ENCODE results near the gene CLCN6. TPM values are rescaled to one million over a fixed set of nuclear protein-coding genes. Genes with fewer than 3 reads are reported as not detected.

CLCN6 gene
- total RNA-seq, 1 donor from 2014 or later, result 42.9 TPM

DNA sequence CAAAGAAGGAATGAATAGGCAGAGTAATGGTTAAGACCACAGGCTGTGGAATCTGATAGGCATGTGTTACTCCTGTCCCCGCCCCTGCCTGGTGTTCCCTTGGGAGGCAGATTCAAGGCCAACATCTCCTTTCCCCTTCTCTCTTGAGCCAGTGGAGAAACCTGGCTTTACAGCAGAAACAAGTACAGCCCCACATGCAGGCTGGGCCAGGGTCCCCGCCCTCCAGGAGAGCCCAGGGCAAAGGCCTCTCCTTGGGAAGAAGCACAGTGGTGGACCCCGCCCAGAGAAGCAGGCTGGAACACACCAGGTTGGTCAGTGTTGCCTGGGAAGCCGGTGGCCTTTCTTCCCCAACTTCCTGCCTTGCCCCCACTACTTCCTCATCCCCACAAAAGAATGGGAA, 37.2 kb upstream of the CLCN6 start:
- Mint-ChIP-seq H3K4me3 (ENCODE audit: unreplicated experiment) (no peak overlapping the region), H3K27me3 (ENCODE audit: unreplicated experiment) (peaks cover 13% of the 10 kb centered on the region), H3K36me3 (ENCODE audit: low read depth, unreplicated experiment) (no peaks in the 10 kb centered on the region), H3K4me1 (ENCODE audit: unreplicated experiment) (no peaks in the 10 kb centered on the region), H3K27ac (ENCODE audit: unreplicated experiment) (no peak overlapping the region), H3K9me3 (ENCODE audit: unreplicated experiment) (no peaks in the 10 kb centered on the region)
- TF ChIP-seq, protein P1, sequence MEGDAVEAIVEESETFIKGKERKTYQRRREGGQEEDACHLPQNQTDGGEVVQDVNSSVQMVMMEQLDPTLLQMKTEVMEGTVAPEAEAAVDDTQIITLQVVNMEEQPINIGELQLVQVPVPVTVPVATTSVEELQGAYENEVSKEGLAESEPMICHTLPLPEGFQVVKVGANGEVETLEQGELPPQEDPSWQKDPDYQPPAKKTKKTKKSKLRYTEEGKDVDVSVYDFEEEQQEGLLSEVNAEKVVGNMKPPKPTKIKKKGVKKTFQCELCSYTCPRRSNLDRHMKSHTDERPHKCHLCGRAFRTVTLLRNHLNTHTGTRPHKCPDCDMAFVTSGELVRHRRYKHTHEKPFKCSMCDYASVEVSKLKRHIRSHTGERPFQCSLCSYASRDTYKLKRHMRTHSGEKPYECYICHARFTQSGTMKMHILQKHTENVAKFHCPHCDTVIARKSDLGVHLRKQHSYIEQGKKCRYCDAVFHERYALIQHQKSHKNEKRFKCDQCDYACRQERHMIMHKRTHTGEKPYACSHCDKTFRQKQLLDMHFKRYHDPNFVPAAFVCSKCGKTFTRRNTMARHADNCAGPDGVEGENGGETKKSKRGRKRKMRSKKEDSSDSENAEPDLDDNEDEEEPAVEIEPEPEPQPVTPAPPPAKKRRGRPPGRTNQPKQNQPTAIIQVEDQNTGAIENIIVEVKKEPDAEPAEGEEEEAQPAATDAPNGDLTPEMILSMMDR (IDR thresholded peaks at IDR 0.05; ENCODE audit: unreplicated experiment), result no peak
- no peak for DNase-seq (ENCODE audit: low spot score)

DNA sequence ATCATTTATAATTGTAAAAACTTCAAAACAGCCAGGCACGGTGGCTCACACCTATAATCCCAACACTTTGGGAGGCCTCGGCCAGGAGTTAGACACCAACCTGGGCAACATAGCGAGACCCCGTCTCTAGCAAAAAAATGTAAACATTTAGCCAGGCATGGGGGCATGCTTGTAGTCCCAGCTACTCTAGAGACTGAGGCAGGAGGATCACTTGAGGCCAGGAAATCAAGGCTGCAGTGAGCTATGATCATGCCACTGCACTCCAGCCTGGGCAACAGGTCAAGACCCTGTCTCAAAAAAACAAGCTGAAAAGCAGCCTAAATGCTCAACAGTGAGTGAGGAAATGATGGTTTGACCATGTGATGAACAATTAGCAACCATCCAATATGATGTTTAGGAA, 36.7 kb upstream of the CLCN6 start:
- no peaks in the 10 kb centered on the region for H3K4me1 Mint-ChIP-seq (ENCODE audit: unreplicated experiment)
- H3K4me3 Mint-ChIP-seq (ENCODE audit: unreplicated experiment), result no peak overlapping the region
- no peak overlapping the region for H3K27ac Mint-ChIP-seq (ENCODE audit: unreplicated experiment)
- H3K9me3 Mint-ChIP-seq (ENCODE audit: unreplicated experiment), result no peaks in the 10 kb centered on the region
- no peaks in the 10 kb centered on the region for H3K36me3 Mint-ChIP-seq (ENCODE audit: low read depth, unreplicated experiment)
- TF ChIP-seq, protein P1 (IDR thresholded peaks at IDR 0.05; ENCODE audit: unreplicated experiment), result no peak
- H3K27me3 Mint-ChIP-seq (ENCODE audit: unreplicated experiment), result peaks cover 9% of the 10 kb centered on the region
- no peak for DNase-seq (ENCODE audit: low spot score)

DNA sequence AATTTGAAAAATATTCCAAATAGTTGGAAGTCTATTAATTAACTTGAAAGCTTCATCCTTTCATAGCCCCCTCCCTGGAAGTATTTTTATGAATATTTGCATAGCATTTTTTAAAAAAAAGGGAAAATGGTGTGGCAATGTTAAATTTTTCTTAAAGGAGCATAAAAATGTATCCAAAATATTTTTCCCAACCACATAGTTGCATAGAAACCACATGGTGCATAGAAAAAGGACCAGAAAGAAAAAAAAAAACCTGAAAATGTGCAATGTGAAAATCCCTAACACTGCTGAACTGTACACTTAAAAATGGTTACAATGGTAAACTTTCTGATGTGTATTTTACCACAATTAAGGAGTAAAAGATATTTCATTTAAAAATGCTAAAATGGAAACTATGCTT, 36.0 kb upstream of the CLCN6 start:
- H3K9me3 Mint-ChIP-seq (ENCODE audit: unreplicated experiment), result no peaks in the 10 kb centered on the region
- H3K4me3 Mint-ChIP-seq (ENCODE audit: unreplicated experiment), result no peak overlapping the region
- TF ChIP-seq, protein P1 (IDR thresholded peaks at IDR 0.05; ENCODE audit: unreplicated experiment), result no peak
- no peaks in the 10 kb centered on the region for H3K36me3 Mint-ChIP-seq (ENCODE audit: low read depth, unreplicated experiment)
- no peak overlapping the region for H3K27ac Mint-ChIP-seq (ENCODE audit: unreplicated experiment)
- no peak for DNase-seq (ENCODE audit: low spot score)
- H3K4me1 Mint-ChIP-seq (ENCODE audit: unreplicated experiment), result no peaks in the 10 kb centered on the region
- peaks cover 9% of the 10 kb centered on the region for H3K27me3 Mint-ChIP-seq (ENCODE audit: unreplicated experiment)

DNA sequence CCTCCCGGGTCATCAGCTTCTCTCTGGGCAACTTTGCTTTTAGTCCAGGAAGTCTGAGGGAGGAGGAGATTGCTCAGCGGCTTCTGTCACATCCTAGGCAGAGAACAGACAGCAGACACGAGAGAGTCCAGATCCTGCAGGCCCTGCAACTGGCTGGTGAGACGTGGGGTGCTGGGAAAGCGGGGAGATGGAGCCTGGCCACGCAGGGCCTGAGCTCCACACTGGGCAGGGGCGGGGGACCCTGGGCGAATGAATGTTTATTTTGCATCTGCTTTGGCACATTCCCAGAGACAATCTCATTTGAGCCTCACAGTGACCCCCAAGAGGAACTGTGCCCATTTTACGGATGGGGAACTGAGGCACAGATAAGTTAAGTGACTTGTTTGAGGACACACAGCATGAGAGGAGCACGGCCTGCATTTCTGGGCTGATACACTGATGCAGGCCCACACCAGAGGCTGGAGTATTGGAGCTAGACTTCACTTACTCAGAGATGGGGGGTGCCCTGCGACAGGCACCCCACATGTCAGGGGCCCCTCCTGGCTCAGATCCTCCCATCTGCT, 34.4 kb upstream of the CLCN6 start:
- DNase-seq (ENCODE audit: low spot score), result no peak
- Mint-ChIP-seq H3K9me3 (ENCODE audit: unreplicated experiment) (no peaks in the 10 kb centered on the region), H3K27ac (ENCODE audit: unreplicated experiment) (no peak overlapping the region), H3K36me3 (ENCODE audit: low read depth, unreplicated experiment) (no peaks in the 10 kb centered on the region), H3K27me3 (ENCODE audit: unreplicated experiment) (peaks cover 7% of the 10 kb centered on the region), H3K4me1 (ENCODE audit: unreplicated experiment) (no peaks in the 10 kb centered on the region), H3K4me3 (ENCODE audit: unreplicated experiment) (no peak overlapping the region)
- TF ChIP-seq, protein P1 (IDR thresholded peaks at IDR 0.05; ENCODE audit: unreplicated experiment), result no peak

DNA sequence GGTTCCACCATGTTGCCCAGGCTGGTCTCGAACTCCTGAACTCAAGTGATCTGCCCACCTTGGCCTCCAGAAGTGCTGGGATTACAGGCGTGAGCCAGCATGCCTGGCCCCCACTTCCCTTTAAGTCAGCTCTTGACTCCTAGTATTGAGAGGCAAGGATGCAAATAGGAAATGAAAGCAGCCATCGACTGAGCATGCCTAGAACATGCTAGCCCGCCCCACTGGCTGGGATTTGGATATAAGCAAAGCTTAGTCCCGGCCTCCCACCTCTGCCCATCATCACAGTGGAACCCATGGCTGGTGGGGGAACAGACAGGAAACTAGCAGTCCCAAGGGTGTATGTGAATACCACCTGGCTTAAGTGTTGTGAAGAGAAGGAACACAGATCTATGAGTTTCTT, 33.5 kb upstream of the CLCN6 start:
- Mint-ChIP-seq H3K4me1 (ENCODE audit: unreplicated experiment) (no peaks in the 10 kb centered on the region), H3K9me3 (ENCODE audit: unreplicated experiment) (no peaks in the 10 kb centered on the region), H3K27me3 (ENCODE audit: unreplicated experiment) (peaks cover 1% of the 10 kb centered on the region), H3K36me3 (ENCODE audit: low read depth, unreplicated experiment) (no peaks in the 10 kb centered on the region), H3K27ac (ENCODE audit: unreplicated experiment) (no peak overlapping the region), H3K4me3 (ENCODE audit: unreplicated experiment) (no peak overlapping the region)
- no peak for DNase-seq (ENCODE audit: low spot score)
- TF ChIP-seq, protein P1 (IDR thresholded peaks at IDR 0.05; ENCODE audit: unreplicated experiment), result no peak

Measured in endothelial cell (in vitro differentiated cells).